GM13977 (cell line): Measurements from ENCODE around the gene WDR27.

Source experiments
- DNase-seq: peaks from one replicate; pipeline ENCODE4 v3.0.0; 2012; ENCODE audit warnings: low spot score
- CTCF ChIP-seq: IDR thresholded peaks from 2 replicates; pipeline ENCODE4 v1.5.1; 2012; ENCODE audit warnings: mild to moderate bottlenecking, control low read depth; ENCODE audit not compliant: insufficient read depth; ENCODE audit errors: extremely low read depth, missing control alignments
- in situ Hi-C: fragments of 300-500 bp; cut with MboI; formaldehyde crosslinking; loops from one replicate; pipeline ENCODE4 v1.12.0; 2022; ENCODE audit warnings: low sequenced_read_pairs, low pct_unique_long_range_greater_than_20kb, mixed read lengths, inconsistent platforms; ENCODE audit not compliant: unreplicated experiment

Gene WDR27

GRCh38 chr6:169652896-169653295 lies 48.9 kb downstream of the WDR27 start:
- TF ChIP-seq CTCF = no peak
- no peak for DNase-seq
- in situ Hi-C loops = no loop called here

GRCh38 chr6:169651498-169651897 lies 50.3 kb downstream of the WDR27 start:
- no peak for DNase-seq
- in situ Hi-C loops = no loop called here
- no peak for TF ChIP-seq CTCF

GRCh38 chr6:169650959-169651292 lies 50.9 kb downstream of the WDR27 start:
- no peak for TF ChIP-seq CTCF
- DNase-seq = no peak
- in situ Hi-C loops = no loop called here

- DNase-seq = no peak
- in situ Hi-C loops = no loop called here
- TF ChIP-seq CTCF = no peak
These were observed 51.4 kb downstream of the WDR27 start for GRCh38 chr6:169650241-169650958.

DNA sequence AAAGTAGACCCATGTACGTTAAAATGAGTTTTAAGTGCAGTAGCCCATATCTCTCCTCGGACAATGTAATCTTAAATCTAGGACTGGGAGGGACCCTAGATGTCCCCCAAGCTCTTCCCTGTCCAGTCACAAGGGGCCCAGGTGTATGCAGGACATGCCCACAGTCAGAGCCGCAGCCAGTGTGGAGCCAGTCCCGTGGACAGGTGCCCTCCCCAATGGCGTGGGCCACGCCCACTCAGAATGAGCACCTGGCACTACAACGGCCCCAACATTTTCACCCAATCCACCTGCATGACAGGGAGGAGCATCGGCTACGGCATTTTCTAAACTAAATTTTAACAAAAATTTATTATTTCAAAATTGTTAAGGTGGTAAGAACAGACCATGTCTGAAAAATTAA lies 53.2 kb downstream of the WDR27 start:
- no peak for TF ChIP-seq CTCF
- in situ Hi-C loops = no loop called here
- DNase-seq = no peak

- DNase-seq = no peak
- in situ Hi-C loops = no loop called here
These were observed 53.7 kb downstream of the WDR27 start for GRCh38 chr6:169648092-169648491.

More at GRCh38 chr6:169648092-169648491, 53.7 kb downstream of the WDR27 start:
- TF ChIP-seq CTCF = no peak
